BE2C (cell line): ENCODE data around the gene NUSAP1.

ENCODE experiments used
- DNase-seq: peaks from one replicate; pipeline ENCODE4 v3.0.0-alpha.2; 2020
- H3K27me3 ChIP-seq: fragments of 250-450 bp; sonication (Bioruptor Pico); 2 replicates; pipeline ENCODE4 v1.5.1; 2020; ENCODE audit warnings: mild to moderate bottlenecking
- H3K36me3 ChIP-seq: fragments of 250-450 bp; sonication (Bioruptor Pico); 2 replicates; pipeline ENCODE4 v1.5.1; 2020; ENCODE audit warnings: mild to moderate bottlenecking
- H3K4me1 ChIP-seq: fragments of 250-450 bp; sonication (Bioruptor Pico); 2 replicates; pipeline ENCODE4 v1.5.1; 2020
- H3K4me3 ChIP-seq: 2 replicates; pipeline ENCODE4 v1.5.1; 2011; ENCODE audit warnings: low read depth, low read length
- H3K9me3 ChIP-seq: fragments of 250-450 bp; sonication (Bioruptor Pico); 2 replicates; pipeline ENCODE4 v1.5.1; 2020
- TF ChIP-seq, protein P1 (sequence below): IDR thresholded peaks from 2 replicates; pipeline ENCODE4 v1.5.1; 2012; ENCODE audit warnings: mild to moderate bottlenecking, low read depth, low read length

Gene NUSAP1

DNA sequence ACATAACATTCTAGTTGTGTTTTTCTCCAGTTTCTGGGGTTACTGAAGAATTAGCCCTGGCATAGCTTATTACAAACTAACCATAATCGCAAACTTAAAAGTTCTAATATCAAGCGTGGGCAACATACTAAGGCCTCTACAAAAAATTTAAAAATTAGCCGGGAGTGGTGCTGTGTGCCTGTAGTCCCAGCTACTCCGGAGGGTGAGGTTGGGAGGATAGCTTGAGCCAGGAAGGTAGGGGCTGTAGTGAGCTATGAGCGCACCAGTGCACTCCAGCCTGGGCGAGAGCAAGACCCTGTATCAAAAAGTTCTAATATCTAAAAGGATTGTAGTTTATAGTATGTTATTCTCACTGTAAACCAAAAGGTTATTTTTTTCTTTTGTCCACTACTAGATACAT is 1.4 kb upstream of the NUSAP1 start:
- Histone ChIP-seq H3K36me3 (no peaks in the 10 kb centered on the region), H3K4me3 (peak overlapping the region; percentile 88), H3K9me3 (no peaks in the 10 kb centered on the region), H3K4me1 (no peaks in the 10 kb centered on the region), H3K27me3 (no peaks in the 10 kb centered on the region)
- TF ChIP-seq, protein P1, sequence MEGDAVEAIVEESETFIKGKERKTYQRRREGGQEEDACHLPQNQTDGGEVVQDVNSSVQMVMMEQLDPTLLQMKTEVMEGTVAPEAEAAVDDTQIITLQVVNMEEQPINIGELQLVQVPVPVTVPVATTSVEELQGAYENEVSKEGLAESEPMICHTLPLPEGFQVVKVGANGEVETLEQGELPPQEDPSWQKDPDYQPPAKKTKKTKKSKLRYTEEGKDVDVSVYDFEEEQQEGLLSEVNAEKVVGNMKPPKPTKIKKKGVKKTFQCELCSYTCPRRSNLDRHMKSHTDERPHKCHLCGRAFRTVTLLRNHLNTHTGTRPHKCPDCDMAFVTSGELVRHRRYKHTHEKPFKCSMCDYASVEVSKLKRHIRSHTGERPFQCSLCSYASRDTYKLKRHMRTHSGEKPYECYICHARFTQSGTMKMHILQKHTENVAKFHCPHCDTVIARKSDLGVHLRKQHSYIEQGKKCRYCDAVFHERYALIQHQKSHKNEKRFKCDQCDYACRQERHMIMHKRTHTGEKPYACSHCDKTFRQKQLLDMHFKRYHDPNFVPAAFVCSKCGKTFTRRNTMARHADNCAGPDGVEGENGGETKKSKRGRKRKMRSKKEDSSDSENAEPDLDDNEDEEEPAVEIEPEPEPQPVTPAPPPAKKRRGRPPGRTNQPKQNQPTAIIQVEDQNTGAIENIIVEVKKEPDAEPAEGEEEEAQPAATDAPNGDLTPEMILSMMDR: no peak
- no peak for DNase-seq

DNA sequence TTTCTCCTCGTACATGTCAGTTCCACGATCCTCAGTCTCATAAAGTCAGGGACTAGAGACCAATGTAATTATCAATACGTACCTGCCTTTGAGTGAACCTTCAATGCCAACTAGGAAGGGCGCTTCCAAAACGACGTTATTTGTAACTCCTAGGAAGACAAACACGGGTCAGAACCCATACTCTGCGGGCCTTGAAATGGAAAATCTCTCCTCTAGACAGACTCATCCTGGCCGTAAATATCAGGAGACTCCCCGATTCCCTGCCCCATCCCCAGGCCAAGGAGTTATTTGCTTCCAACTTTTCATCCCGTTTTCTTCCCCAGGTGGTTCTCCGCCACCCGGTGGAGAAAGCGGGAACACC is 868 bp upstream of the NUSAP1 start:
- Histone ChIP-seq H3K9me3 (no peaks in the 10 kb centered on the region), H3K36me3 (no peaks in the 10 kb centered on the region), H3K4me3 (peak overlapping the region; percentile 88), H3K27me3 (no peaks in the 10 kb centered on the region), H3K4me1 (no peaks in the 10 kb centered on the region)
- no peak for DNase-seq
- TF ChIP-seq, protein P1: peak; percentile 75

DNA sequence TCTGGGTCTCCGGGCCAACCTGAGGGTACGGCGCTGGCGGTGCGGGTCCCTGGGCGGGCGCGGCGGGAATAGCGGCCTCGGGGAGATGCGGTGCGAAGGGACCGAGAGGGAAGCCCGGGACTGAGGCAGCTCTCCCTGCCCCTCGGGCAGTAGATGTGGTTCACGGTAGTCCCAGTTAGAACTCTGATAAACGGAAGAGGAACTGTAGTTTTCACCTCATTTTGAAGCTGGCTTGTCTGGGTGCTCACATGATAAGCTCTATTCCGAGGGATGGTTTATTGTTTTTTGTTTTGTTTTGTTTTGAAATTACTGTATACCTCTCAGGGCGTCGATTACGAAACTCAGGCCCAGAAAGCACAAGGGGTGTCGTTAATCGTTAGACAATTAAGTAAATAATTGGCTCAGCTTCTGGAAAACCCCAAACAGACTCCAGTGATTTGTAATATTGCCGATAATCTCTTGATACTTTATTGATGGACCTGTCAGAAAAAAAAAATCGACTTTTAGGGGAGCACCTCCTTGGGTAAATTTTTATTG is 413 bp downstream of the NUSAP1 start:
- Histone ChIP-seq H3K27me3 (no peaks in the 10 kb centered on the region), H3K9me3 (no peaks in the 10 kb centered on the region), H3K4me1 (no peaks in the 10 kb centered on the region), H3K36me3 (peaks cover 6% of the 10 kb centered on the region), H3K4me3 (peak overlapping the region; percentile 88)
- DNase-seq: no peak
- TF ChIP-seq, protein P1: no peak

DNA sequence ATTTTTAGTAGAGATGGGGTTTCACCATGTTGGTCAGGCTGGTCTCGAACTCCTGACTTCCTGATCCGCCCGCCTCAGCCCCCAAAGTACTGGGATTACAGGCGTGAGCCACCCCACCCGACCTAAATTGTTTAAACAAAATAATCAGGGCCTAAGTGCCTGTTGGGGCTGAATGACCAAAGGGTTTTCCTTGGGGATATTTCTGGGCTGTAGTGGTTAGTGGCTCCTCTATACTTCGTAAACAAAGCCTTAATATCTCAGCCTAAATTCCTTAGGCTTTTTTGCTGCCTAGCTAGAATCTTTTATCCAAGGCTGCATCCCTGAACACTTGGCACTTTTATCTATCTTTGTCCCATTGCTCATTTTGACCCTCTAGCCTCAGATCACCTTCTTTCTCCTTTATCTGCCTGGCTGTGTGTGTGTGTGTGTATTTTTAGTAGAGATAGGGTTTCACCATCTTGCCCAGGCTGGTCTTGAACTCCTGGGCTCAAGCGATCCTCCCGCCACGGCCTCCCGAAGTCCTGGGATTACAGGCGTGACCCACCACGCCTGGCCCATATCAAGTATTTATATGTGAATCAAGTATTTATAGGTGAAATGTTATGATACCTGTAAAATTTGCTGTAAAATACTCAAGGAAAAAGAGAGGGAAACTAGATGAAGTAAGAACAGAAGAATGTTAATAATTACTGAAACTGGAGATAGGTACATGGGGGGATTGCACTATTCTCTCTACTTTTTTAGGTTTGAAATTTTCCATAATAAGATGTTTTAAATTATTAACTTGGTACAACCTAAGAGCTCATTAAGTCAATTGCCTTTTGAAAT is 1.8 kb downstream of the NUSAP1 start:
- no peaks in the 10 kb centered on the region for H3K4me1 ChIP-seq
- H3K36me3 ChIP-seq: peaks cover 12% of the 10 kb centered on the region
- H3K4me3 ChIP-seq: peak overlapping the region; percentile 88
- TF ChIP-seq, protein P1: no peak
- no peaks in the 10 kb centered on the region for H3K9me3 ChIP-seq
- no peaks in the 10 kb centered on the region for H3K27me3 ChIP-seq
- DNase-seq: no peak

DNA sequence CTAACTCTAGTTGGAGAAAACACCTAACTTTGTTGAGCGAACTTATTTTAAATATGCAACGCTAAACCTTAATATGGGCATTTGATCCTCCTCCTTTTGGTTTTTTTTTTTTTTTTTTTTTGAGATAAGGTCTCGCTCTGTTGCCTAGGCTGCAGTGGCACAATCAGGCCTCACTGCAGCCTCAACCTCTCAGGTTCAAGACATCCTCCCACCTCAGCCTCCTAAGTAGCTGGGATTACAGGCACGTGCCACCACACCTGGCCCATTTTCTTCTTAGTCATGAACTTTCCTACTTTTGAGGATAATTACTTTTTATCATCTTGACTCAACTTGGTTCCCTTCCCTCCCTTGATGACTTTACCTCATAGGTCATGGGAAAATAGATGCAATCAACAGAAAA is 3.9 kb downstream of the NUSAP1 start:
- H3K4me3 ChIP-seq: no peak overlapping the region

More for the DNA sequence above, 3.9 kb downstream of the NUSAP1 start:
- Histone ChIP-seq H3K9me3 (no peaks in the 10 kb centered on the region), H3K27me3 (no peaks in the 10 kb centered on the region), H3K4me1 (no peaks in the 10 kb centered on the region), H3K36me3 (peaks cover 32% of the 10 kb centered on the region)
- no peak for DNase-seq
- TF ChIP-seq, protein P1: no peak
